HG02588 (cell line): ENCODE measurements around the gene AMOTL1.
"Not testable (repeated sequence)": the region's sequence is repeated elsewhere in the genome, so short reads cannot be mapped to it uniquely, and the experiment has no call there.

ENCODE experiments used
- ATAC-seq: cut with Tn5 transposase; IDR thresholded peaks from one replicate; pipeline ENCODE4 v1.9.1; 2021; ENCODE audit warnings: mild to moderate bottlenecking, moderate library complexity; ENCODE audit not compliant: unreplicated experiment

The AMOTL1 gene

DNA sequence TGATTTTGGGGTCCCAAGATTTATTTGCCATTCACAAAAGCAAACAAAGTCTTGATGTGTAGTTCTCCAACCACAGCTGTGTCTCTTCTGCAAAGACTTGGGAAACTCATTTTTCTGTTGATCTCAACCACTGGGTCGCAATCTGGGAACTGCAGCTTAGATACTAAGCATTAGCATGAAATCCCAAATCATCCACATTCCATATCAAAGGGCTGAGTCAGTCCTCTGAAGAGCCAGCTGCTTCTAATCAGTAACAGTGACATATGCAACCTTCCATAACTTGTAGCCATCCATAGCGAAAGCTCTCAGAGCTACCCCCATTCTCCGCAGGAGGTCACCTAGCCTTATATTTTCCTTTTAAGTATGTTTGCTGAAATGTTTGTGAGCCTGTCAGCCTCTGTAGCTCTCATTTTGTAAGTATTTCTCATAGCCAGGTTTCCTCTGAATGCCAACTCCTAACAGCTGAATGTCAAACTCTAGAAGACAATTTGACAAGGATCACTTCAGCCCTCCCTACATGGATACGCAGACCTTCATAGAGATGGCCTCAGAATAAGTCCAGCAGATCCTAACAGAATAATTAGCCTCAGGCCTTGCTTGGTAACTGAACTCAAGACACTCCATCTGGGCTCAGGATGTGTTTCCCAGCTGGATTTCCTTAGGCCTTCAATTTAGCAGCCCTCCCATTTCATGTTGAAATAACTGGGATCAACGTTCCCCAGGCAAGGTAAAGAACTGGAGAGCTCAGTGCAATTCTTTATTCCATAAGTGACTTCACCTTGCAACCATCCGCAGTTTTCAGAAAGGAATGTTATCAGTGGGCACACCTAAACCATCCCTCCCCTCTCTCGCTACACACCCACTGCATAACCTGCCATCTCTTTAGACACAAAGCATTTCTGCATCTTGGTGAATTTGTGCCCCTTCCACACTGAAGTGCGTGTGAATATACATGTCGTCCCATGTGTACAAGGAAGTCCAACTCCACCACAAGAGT, 44.9 kb downstream of the AMOTL1 start:
- not testable (repeated sequence) for ATAC-seq

DNA sequence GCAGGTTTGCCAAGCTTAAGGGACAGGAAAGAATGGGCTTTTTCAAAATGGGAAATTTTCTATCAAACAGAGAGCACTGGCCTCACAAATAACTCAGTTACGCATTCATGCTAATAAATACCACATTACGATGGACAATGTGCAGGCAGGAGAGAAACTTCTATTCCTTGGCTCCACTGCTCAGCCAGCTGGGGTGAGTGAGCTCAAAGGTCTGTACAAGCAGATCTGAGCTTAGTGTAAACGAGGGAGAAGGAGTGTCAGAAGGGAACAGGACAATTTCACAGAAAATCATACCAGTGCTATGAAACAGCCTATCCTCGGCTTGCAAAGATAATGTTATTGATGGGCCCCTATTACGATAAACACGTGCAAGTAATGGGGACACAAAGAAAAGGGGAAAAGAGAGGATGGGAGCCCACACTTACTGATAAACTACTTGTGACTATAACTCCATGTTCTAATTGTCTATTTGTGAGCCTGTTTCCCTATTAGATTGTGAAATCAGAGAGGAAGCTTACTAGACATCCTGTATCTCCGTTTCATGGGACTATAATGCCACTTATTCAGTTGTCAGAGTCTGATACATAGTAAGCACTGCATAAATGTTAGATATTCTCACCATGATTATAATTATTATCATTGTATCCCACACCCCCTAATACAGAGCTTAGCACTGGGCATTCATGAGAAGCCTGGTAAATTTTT, 46.3 kb downstream of the AMOTL1 start:
- ATAC-seq, result no peak

GRCh38 chr11:94815705-94816344, 47.7 kb downstream of the AMOTL1 start:
- no peak for ATAC-seq

DNA sequence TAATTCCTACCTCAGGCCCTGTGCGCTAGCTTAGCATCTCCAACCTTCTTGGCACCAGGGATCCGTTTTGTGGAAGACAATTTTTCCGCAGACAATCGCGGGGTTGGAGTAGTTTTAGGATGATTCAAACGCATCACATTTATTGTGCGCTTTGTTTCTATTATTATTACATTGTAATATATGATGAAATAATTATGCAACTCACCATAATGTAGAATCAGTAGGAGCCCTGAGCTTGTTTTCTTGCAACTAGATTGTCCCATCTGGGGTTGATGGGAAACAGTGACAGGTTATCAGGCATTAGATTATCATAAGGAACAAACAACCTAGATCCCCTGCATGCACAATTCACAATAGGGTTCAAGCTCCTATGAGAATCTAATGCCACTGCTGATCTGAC, 52.3 kb downstream of the AMOTL1 start:
- ATAC-seq, result no peak

DNA sequence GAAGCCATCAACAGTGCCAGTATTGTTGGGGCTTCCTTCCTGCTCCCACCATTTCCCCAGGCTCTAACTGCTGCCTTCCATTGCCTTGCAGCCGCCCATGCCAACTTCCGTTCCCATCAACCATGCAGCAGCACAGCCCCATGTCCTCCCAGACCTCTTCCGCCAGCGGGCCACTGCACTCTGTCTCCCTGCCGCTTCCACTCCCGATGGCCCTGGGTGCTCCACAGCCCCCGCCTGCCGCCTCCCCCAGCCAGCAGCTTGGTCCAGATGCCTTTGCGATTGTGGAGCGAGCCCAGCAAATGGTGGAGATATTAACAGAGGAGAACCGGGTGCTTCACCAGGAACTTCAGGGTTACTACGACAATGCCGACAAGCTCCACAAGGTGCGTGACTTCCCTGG, 53.3 kb downstream of the AMOTL1 start:
- ATAC-seq, result no peak

- no peak for ATAC-seq
These were observed 53.9 kb downstream of the AMOTL1 start for GRCh38 chr11:94822080-94822479.

DNA sequence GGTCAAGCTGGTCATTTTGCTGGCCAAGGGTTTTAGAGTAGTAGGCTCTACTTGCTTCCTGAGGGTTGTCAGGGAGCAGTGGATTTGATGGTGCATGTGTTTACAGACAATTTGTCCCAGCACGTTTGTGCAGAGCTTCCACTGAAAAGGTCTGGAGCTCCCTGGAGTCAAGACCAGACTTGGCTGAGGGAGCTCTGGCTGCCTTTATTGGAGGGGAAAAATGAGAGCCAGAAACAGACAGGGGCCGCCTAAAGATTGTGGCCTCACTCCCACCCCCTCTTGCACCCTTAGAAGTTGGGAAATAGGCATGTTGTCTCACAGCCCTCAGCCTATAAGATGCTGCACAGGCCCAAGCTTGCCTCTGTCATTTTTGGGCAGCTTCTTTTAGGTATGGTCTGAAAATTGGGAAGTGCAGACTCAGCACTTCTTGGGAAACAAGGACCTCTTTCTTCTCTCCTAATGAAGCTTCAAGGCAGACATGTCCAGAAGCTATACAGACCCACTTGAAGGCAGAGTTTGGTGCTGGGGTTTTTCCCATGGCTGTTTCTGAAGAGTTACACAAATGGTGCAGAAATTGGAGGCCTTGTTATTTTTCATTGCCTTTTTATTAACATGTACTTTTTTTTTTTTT, 55.1 kb downstream of the AMOTL1 start:
- no peak for ATAC-seq

GRCh38 chr11:94825031-94825430, 56.9 kb downstream of the AMOTL1 start:
- ATAC-seq, result no peak

GRCh38 chr11:94825481-94825880, 57.3 kb downstream of the AMOTL1 start:
- no peak for ATAC-seq

DNA sequence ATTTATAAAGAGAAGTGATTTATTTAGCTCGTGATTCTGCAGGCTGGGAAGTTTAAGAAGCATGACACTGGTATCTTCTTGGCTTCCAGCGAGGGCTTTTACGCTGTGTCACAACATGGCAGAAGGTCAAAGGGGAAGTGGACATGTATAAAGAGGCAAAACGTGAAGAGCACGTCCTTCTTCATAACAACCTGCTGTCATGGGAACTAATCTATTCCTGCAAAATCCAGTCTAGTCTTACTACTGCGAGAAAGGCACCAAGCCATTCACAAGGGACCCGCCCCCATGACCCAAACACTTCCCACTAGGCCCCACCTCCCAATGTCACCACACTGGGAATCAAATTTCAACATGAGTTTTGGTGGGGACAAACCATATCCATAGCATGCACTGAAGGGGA, 58.3 kb downstream of the AMOTL1 start:
- ATAC-seq, result no peak

- no peak for ATAC-seq
These were observed 59.9 kb downstream of the AMOTL1 start for GRCh38 chr11:94828088-94828487.

DNA sequence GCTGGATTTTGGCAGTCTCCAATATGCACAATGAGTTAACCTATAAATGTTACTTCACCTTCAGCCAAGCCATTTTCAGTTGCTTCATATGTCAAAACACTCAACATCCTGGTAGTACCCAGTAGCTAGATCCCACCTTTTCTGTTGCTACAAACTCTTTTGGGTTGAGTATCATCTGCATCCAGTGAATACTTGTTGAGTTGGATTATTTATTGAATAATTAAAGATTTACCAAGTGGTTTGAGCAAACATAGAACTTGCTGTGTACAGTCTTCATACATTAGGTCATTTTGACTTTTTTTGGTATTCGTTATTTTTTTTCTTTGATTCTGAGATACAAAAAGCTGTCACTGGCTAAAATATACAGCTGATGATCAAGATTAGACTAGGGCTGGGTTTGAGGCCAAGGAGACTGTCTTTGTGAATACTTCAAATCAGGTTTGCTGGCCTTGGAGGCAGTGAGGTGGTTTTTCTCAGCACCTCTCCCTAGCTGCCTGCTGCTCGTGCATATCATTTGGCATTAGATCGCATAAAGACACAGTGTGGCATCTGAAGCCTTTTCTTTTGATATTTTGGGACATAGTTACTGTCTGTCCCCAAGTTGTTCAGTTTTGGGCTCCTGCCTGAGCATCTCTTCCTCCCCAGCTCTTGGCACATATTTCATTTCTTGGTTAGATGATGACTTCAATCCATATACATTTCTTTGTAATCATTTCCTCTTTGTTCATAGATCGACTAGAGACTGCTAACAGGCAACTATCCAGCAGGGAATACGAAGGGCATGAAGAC, 62.8 kb downstream of the AMOTL1 start:
- ATAC-seq, result no peak

- ATAC-seq, result no peak
These were observed 63.4 kb downstream of the AMOTL1 start for GRCh38 chr11:94831529-94831928.

DNA sequence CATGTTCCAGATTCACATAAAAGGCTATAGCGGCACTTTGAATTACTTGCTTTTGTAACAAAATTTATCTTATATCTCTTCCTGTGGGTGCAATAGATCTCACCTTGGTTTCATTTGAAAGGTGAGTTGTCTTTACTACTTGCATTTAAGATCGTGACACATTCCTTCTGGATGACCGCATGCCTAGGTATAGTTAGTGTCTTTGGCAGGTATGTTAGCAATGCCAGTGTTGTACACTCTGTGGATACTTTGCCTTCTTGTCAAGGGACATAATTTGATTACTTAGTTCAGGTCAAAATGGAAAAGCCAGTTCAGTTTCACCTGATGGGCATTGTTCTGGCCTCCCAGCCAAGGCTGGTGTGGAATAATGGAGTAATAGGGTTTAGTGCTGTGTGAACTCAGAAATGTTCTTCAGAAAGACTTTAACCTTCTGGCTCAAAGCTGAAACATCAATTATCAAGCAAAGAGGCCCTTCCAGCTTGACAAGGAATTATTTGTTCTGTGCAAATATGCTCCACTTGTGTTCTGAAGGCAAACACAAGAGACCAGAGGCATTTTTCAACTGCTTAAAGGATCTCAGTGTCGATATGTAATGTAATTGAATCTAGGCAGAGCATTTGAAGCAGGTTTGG, 64.6 kb downstream of the AMOTL1 start:
- ATAC-seq, result no peak

- ATAC-seq, result no peak
These were observed 66.9 kb downstream of the AMOTL1 start for GRCh38 chr11:94834911-94835593.

DNA sequence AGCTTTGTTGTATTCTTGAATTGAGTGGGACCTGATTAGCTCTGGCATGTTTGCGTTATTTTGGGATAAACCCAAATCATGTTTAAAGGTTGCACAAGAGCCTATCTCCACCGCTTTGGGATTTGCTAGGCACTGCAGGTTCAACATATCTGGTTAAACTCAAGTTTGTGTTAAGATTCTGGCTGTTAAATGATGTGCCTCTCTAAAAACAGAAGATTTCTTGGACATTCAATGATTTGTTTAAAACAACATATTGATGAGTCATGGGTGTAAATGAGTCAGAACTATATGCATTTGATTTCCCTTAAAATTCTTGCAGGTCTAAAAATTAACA, 67.4 kb downstream of the AMOTL1 start:
- ATAC-seq, result no peak

- ATAC-seq, result no peak
These were observed 69.2 kb downstream of the AMOTL1 start for GRCh38 chr11:94837317-94837716.

DNA sequence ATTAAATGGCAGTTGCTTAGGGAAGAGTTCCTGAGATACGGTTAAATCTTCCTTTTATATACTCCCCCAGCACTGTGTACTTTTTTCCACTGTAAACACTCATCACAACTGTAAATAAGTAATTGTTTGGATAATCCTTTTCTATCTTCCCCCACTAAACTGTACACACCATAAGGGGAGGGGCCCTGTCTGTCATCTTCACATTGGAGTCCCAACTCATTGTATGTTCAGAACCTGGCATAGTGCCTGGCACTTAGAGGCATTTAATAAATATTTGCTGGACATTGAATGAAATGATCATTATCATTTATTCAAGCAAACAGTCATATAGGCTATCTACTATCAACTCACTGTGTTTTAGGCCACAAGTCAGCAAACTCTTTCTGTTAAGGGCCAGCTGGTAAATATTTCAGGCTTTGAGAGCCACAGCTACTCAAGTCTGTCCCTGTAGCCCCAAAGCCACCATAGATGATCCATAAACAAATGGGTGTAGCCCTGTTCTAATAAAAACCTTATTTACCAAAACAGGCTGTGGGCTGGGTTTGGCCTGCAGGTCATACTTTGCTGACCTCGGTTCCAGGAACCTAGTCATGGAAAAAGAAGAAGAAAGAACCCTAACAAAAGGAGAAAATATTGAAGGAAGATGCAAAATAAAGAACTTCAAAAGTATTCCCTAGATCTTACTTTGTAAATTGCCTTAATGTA, 70.0 kb downstream of the AMOTL1 start:
- no peak for ATAC-seq

DNA sequence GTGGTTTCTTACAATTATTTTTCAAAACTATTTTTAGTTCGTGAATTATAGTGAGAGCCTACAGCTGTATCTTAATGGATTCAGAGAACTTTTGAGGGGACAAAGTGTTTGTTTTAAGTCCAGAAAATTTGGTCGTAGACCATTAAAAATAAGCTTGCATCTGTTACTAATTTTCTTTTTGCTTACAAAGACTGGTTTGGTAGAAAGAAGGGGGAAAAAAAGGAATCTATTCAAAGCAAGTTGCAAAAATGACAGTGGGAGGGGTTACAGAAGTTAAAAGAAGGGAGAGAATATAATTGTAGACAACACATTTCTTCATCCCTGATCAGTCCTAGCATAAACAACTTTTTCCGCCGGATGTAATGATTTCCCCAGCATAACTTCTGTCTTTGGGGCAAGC, 72.1 kb downstream of the AMOTL1 start:
- no peak for ATAC-seq
